Gastroesophageal sphincter (tissue), 4 donors: ENCODE data around the gene DPF3. TPM values are rescaled to one million over a fixed set of nuclear protein-coding genes. Genes with fewer than 3 reads are reported as not detected.

Experiments
- ATAC-seq: fragments of 150-250 bp; one replicate; pipeline ENCODE4 v1.9.1; 2016; ENCODE audit warnings: mild to moderate bottlenecking, moderate library complexity
- H3K27ac ChIP-seq, 4 donors: fragments of 200-600 bp; sonication (generic) in 3 of 4; 1 replicate in 3 of 4; 2 replicates in 1 of 4; pipeline ENCODE4 v1.5.1; 2016 to 2019
- H3K27me3 ChIP-seq: fragments of 200-600 bp; sonication (generic); one replicate; pipeline ENCODE4 v1.5.1; 2019
- H3K36me3 ChIP-seq, 2 donors: fragments of 200-600 bp; sonication (generic); one replicate each; pipeline ENCODE4 v1.5.1; 2019; ENCODE audit warnings: control low read depth in 1 of 2
- H3K4me1 ChIP-seq, 3 donors: fragments of 200-600 bp; sonication (generic); 1 replicate in 2 of 3; 2 replicates in 1 of 3; pipeline ENCODE4 v1.5.1; 2016 to 2019; ENCODE audit warnings: control low read depth in 2 of 3
- H3K4me3 ChIP-seq, 2 donors: fragments of 200-600 bp; sonication (generic); one replicate each; pipeline ENCODE4 v1.5.1; 2019; ENCODE audit warnings: mild to moderate bottlenecking in 1 of 2, moderate library complexity in 1 of 2
- H3K9me3 ChIP-seq, 3 donors: fragments of 200-600 bp; sonication (generic); one replicate each; pipeline ENCODE4 v1.5.1; 2017 to 2019; ENCODE audit warnings: control low read depth in 2 of 3
- EP300 ChIP-seq: sonication (generic); formaldehyde crosslinking; IDR thresholded peaks from one replicate; pipeline ENCODE4 v1.6.1; 2017; ENCODE audit warnings: antibody characterized with exemption, mild to moderate bottlenecking
- POLR2A ChIP-seq, 2 donors: fragments of 450-650 bp; IDR thresholded peaks; one replicate each; pipeline ENCODE4 v1.6.1; 2017; ENCODE audit warnings: antibody characterized with exemption in 2 of 2, mild to moderate bottlenecking in 2 of 2, moderate library complexity in 1 of 2
- POLR2AphosphoS5 ChIP-seq: sonication (generic); formaldehyde crosslinking; IDR thresholded peaks from one replicate; pipeline ENCODE4 v1.6.1; 2017; ENCODE audit warnings: antibody characterized with exemption
- WGBS, 2 donors: methylation state at CpG; one replicate each; pipeline ENCODE4 v1.1.5; 2018; ENCODE audit warnings: low coverage in 1 of 2; 5-methylcytosine and 5-hydroxymethylcytosine counted together
- total RNA-seq, 4 donors: library from RNA; depleted of rRNA; stranded (reverse); fragments of >200 nt; gene quantifications; one replicate each; pipeline ENCODE4 v1.1.0, GENCODE V29; 2016
- TF ChIP-seq, protein P1 (sequence below), 4 experiments: fragments of 200-600 bp in 2 of 4; fragments of 450-650 bp in 2 of 4; sonication (generic) in 1 of 4; IDR thresholded peaks; one replicate each; pipeline ENCODE4 v1.5.1; 2017 to 2019; ENCODE audit warnings: antibody characterized with exemption in 4 of 4, mild to moderate bottlenecking in 2 of 4, moderate library complexity in 2 of 4

DPF3 gene
- total RNA-seq, 4 donors from 2014 or later: 0.13 to 4.4 (median 2.1) TPM

DNA sequence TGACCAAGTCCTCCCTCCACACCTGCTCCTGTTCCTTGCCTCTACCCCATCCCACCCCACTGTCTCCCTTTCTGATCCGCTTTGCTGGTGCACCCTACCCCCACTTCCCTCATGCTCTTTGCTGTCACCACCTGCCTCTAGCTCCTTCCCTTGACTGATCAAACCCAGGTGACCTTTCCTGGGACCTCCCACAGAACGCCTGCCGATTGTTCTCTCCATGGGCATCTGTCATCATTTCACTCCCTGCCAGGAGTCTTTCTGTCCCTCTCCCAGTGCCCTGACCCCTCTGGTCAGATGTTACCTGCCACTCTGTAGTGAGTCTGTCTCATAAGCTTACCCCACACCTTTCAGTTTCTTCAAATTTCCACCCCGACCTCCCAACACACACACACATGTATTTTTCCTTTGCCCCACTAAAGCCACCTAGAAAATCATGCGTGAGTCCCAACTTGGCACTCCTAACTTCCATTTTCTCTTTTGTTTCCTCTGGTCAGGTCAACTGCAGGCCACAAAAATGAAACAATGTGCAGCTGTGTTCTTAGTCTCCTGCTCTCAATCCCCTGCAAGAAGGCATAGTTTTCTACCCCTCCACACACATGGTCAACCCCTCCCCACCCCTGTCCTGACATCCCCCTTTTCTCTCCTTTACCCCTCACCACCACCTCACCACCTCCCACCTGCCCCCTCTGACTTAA, 229.8 kb downstream of the DPF3 start:
- H3K4me3 ChIP-seq: no peak overlapping the region
- WGBS, 2 donors: 75 to 81% methylated on average over 3 to 5 of the region's 5 CpGs
- no peak for ATAC-seq
- TF ChIP-seq POLR2A (IDR thresholded peaks at IDR 0.05): no peak
- TF ChIP-seq, protein P1, sequence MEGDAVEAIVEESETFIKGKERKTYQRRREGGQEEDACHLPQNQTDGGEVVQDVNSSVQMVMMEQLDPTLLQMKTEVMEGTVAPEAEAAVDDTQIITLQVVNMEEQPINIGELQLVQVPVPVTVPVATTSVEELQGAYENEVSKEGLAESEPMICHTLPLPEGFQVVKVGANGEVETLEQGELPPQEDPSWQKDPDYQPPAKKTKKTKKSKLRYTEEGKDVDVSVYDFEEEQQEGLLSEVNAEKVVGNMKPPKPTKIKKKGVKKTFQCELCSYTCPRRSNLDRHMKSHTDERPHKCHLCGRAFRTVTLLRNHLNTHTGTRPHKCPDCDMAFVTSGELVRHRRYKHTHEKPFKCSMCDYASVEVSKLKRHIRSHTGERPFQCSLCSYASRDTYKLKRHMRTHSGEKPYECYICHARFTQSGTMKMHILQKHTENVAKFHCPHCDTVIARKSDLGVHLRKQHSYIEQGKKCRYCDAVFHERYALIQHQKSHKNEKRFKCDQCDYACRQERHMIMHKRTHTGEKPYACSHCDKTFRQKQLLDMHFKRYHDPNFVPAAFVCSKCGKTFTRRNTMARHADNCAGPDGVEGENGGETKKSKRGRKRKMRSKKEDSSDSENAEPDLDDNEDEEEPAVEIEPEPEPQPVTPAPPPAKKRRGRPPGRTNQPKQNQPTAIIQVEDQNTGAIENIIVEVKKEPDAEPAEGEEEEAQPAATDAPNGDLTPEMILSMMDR (IDR thresholded peaks at IDR 0.05): no peak
- TF ChIP-seq EP300: no peak
- TF ChIP-seq POLR2AphosphoS5: no peak
- no peaks in the 10 kb centered on the region for H3K27me3 ChIP-seq
- H3K4me1 ChIP-seq: no peaks in the 10 kb centered on the region
- H3K27ac ChIP-seq: no peak overlapping the region
- no peaks in the 10 kb centered on the region for H3K9me3 ChIP-seq
- H3K36me3 ChIP-seq: peaks cover 0 to 5% of the 10 kb centered on the region in 2 donors

DNA sequence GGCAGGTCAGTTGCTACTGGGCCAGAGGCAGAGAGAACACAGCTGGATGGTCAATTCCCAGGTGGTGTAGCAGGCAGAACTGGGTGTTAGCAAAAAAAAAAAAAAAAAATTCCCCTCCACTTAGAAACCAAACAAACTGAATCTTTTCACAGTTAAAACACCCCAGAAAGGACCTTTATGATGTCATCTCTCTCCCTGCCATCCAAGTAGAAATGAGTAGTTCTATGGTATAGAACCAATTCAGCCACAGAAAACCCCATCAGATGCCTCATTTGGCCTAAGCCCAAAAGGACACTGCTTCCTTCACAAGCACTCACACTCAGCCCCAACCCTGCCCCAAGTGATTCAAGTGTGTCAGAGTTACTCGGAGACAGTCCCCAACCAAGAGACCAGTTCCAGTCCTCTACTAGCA, 230.8 kb downstream of the DPF3 start:
- H3K4me1 ChIP-seq: no peaks in the 10 kb centered on the region
- TF ChIP-seq POLR2A (IDR thresholded peaks at IDR 0.05): no peak
- TF ChIP-seq, protein P1 (IDR thresholded peaks at IDR 0.05): no peak
- no peak for TF ChIP-seq EP300
- no peak for TF ChIP-seq POLR2AphosphoS5
- 100% methylated on average over 1 of the region's 1 CpG; no CpG with 5 or more reads in 1 of the 2 donors for WGBS, 2 donors
- no peaks in the 10 kb centered on the region for H3K27me3 ChIP-seq
- ATAC-seq: no peak
- no peak overlapping the region for H3K4me3 ChIP-seq
- peaks cover 0 to 5% of the 10 kb centered on the region in 2 donors for H3K36me3 ChIP-seq
- no peaks in the 10 kb centered on the region for H3K9me3 ChIP-seq
- H3K27ac ChIP-seq: no peak overlapping the region

DNA sequence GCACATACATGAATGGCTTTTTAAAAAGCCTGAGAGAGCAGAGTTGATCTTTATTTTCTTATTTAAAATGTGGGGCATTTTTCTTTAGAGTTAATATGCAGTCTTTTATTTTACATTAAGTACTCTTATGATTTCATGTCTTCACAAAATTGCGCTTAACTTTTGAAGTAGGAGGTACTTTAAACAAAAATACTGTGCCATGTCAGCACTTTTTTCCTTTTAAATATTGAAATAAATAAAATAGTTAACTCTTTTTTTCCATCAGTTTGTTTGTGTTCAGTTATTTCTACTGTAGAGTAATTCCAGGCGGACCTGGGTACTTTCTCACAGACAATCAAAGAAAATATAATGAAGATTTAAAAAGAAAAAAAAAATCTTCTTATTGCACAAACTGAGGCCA, 231.7 kb downstream of the DPF3 start:
- peaks cover 0 to 5% of the 10 kb centered on the region in 2 donors for H3K36me3 ChIP-seq
- H3K27ac ChIP-seq: no peak overlapping the region
- H3K27me3 ChIP-seq: no peaks in the 10 kb centered on the region
- 79 to 88% methylated on average over 2 of the region's 2 CpGs for WGBS, 2 donors
- TF ChIP-seq, protein P1 (IDR thresholded peaks at IDR 0.05): no peak
- TF ChIP-seq POLR2A (IDR thresholded peaks at IDR 0.05): no peak
- no peak for TF ChIP-seq POLR2AphosphoS5
- TF ChIP-seq EP300: no peak
- ATAC-seq: no peak
- no peaks in the 10 kb centered on the region for H3K9me3 ChIP-seq
- no peaks in the 10 kb centered on the region for H3K4me1 ChIP-seq
- H3K4me3 ChIP-seq: no peak overlapping the region

DNA sequence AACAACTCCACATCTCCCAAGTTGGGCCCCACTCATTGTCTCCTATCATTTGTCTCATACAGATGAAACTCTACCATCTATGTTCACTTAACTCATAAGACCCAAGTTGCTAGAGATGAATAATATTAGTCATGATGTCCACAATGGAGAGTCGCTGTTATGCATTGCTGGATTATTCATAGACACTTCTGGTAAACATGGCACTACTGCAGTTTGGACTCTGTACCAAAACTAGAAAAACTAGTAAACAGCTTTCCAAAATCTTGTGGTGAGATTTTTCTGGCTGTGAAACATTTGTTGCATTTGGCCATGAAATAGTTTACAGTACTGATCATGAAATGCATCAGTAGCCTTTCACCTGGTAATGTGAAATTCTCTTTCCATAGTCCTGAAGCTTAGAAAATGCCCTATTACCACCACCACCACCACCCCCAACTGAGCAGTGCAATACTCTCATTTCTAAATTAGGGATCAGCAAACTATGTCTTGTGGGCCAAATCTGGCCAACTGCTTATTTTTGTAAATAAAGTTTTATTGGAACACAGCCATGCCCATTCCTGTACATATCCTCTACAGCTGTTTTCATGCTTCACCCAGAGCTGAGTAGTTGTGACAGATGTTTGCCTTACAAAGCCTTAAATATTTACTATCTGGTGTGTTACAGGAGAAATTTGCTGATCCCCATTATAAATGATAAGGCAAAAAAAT, 236.5 kb downstream of the DPF3 start:
- Histone ChIP-seq H3K27ac (no peak overlapping the region), H3K9me3 (no peaks in the 10 kb centered on the region), H3K4me1 (no peaks in the 10 kb centered on the region), H3K27me3 (no peaks in the 10 kb centered on the region), H3K4me3 (no peak overlapping the region), H3K36me3 (peaks cover 0 to 5% of the 10 kb centered on the region in 2 donors)
- 75 to 100% methylated on average over 1 of the region's 1 CpG for WGBS, 2 donors
- no peak for TF ChIP-seq EP300
- no peak for TF ChIP-seq POLR2A (IDR thresholded peaks at IDR 0.05)
- TF ChIP-seq, protein P1 (IDR thresholded peaks at IDR 0.05): no peak
- ATAC-seq: no peak

DNA sequence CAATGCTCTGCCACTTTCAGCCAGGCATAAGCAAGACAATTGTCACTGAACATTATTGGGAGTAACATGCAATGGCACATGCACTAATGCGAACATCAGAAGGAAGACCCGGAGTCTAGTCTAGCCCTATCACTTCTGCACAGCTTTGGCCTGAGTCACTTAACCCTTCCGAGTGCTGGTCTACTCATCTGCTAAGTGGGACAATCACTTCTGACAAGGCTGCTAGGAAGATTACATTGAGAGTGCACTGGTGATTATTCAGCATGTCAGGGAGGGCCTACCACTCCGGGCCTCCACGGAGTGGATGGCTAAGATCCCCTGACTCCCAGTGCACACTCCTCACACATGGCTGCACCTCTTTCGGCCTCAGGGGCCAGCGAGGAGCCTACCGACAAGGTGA, 240.9 kb downstream of the DPF3 start:
- TF ChIP-seq EP300 (no peak), POLR2AphosphoS5 (no peak), POLR2A (IDR thresholded peaks at IDR 0.05) (no peak)
- TF ChIP-seq, protein P1 (IDR thresholded peaks at IDR 0.05): no peak
- H3K4me3 ChIP-seq: no peak overlapping the region
- WGBS, 2 donors: 82% methylated on average over 3 to 6 of the region's 8 CpGs
- no peaks in the 10 kb centered on the region for H3K4me1 ChIP-seq
- no peaks in the 10 kb centered on the region for H3K9me3 ChIP-seq
- H3K27me3 ChIP-seq: peaks cover 4% of the 10 kb centered on the region
- ATAC-seq: no peak
- no peaks in the 10 kb centered on the region for H3K36me3 ChIP-seq
- no peak overlapping the region for H3K27ac ChIP-seq
